GM23338 (cell line): ENCODE results near the gene PLEKHM2. TPM values are rescaled to one million over a fixed set of nuclear protein-coding genes. Genes with fewer than 3 reads are reported as not detected.

Source experiments
- CTCF ChIP-seq, 2 experiments: fragments of 200-600 bp in 1 of 2; sonication (generic) in 1 of 2; conservative IDR thresholded peaks; 2 replicates each; pipeline versions ENCODE4 v1.5.1 to v1.6.1; 2016 to 2017; ENCODE audit warnings: antibody characterized with exemption in 2 of 2, low read depth in 2 of 2, mild to moderate bottlenecking in 2 of 2, moderate library complexity in 1 of 2
- ETS1 ChIP-seq: IDR thresholded peaks from 2 replicates; pipeline ENCODE4 v1.6.1; 2016; ENCODE audit warnings: antibody characterized with exemption
- EZH2phosphoT487 ChIP-seq: fragments of 200-600 bp; sonication (generic); IDR thresholded peaks from one replicate; pipeline ENCODE4 v1.8.1; 2018; ENCODE audit warnings: antibody characterized with exemption; ENCODE audit not compliant: unreplicated experiment
- JUNB ChIP-seq: IDR thresholded peaks from one replicate; pipeline ENCODE4 v1.6.1; 2016; ENCODE audit warnings: antibody characterized with exemption; ENCODE audit not compliant: unreplicated experiment
- POLR2AphosphoS5 ChIP-seq: IDR thresholded peaks from 2 replicates; pipeline ENCODE4 v1.6.1; 2016; ENCODE audit warnings: antibody characterized with exemption, low read depth
- STAT1 ChIP-seq: IDR thresholded peaks from one replicate; pipeline ENCODE4 v1.6.1; 2016; ENCODE audit warnings: antibody characterized with exemption; ENCODE audit not compliant: unreplicated experiment
- ZNF114 ChIP-seq: fragments of 250-450 bp; sonication (Bioruptor Pico); IDR thresholded peaks from 2 replicates; pipeline ENCODE4 v1.5.0; 2020; ENCODE audit warnings: mild to moderate bottlenecking, moderate library complexity
- ZNF331 ChIP-seq: fragments of 250-450 bp; sonication (Bioruptor Pico); IDR thresholded peaks from 2 replicates; pipeline ENCODE4 v1.5.0; 2020; ENCODE audit warnings: low read depth, mild to moderate bottlenecking, moderate library complexity
- ZNF462 ChIP-seq: fragments of 250-450 bp; sonication (Bioruptor Pico); IDR thresholded peaks from 2 replicates; pipeline ENCODE4 v1.5.0; 2020; ENCODE audit warnings: mild to moderate bottlenecking, moderate library complexity
- polyA plus RNA-seq: library from polyadenylated mRNA; unstranded; fragments of >200 nt; fragmentation: Nextera tagmentation; extraction: Ambion mirVana; gene quantifications from 2 replicates; pipeline ENCODE4 v1.2.1, GENCODE V29; 2016
- total RNA-seq: library from RNA; depleted of rRNA; stranded (reverse); fragments of >200 nt; shearing (Covaris generic); gene quantifications from 2 replicates; pipeline ENCODE4 v1.2.3, GENCODE V29; 2014

Gene PLEKHM2
- total and polyA plus RNA-seq, 2 experiments from 2014 or later, result 11.2 to 40.0 TPM

DNA sequence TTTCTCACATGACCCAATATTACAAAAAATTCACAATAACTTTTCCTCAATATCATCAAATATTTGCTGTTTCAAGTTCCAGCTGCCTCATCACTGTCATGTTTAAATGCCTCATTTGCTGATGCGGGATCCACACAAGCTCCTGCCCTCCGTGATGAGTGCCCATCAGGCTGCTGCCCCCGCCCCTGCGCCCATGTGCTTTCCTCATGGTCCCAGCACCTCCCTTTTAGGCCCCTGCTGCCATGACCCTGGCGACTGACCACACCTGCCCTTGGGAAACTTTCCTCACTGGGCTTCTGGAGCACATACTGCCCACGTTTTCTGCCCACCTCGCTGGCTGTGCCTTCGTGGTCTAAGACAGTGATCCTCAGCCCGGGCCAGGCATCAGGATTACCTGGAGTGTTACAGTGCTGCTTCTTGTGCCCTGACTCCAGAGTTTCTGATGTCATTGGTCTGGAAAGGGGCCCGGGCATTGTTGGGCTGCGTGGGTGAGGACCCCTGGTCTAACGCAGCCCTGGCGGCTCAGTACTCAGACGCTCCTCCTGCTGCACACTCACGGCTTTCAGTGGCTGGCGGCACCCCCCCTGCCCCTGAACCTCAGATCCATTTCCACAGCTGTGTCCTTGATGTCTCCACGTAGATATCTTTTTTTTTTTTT lies 20.5 kb downstream of the PLEKHM2 start (continued):
- no peak for TF ChIP-seq ZNF462 (CRISPR knock-in tag)
- no peak for TF ChIP-seq ZNF114 (CRISPR knock-in tag)
- no peak for TF ChIP-seq STAT1
- no peak for TF ChIP-seq JUNB
- no peak for TF ChIP-seq ZNF331 (CRISPR knock-in tag)
- TF ChIP-seq EZH2phosphoT487, result no peak
- no peak for TF ChIP-seq POLR2AphosphoS5
- TF ChIP-seq CTCF (conservative IDR thresholded peaks at IDR 0.05; ENCODE audit: low read depth in 2 of 2), result no peak
- no peak for TF ChIP-seq ETS1
